HG03439 (cell line): Measurements from ENCODE around the gene TAF13.

Experiments
- ATAC-seq: cut with Tn5 transposase; IDR thresholded peaks from one replicate; pipeline ENCODE4 v1.9.1; 2021; ENCODE audit warnings: mild to moderate bottlenecking, moderate library complexity; ENCODE audit not compliant: unreplicated experiment

The TAF13 gene

GRCh38 chr1:109075531-109076490 is at the start of gene TAF13:
TAF13 (minus strand) TSS chr1:109076003; CDS start chr1:109075947, 56 bp downstream.
- peak; percentile 99 for ATAC-seq

DNA sequence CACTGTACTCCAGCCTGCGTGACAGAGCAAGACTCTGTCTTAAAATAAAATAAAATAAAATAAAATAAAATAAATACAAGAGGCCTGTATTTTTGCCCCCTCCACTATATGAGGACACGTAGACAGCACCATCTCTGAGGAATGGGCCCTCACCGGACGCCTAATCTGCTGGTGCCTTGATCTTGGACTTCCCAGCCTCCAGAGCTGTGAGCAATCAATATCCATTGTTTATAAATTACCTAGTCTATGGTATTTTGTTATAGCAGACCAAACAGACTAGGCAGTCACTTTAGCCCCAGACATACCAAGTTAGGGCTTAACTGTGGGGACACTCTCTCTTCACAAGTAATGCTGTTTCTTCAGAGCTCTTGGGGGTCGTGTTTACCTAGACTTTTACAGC is 44.6 kb upstream of the TAF13 start:
- no peak for ATAC-seq

DNA sequence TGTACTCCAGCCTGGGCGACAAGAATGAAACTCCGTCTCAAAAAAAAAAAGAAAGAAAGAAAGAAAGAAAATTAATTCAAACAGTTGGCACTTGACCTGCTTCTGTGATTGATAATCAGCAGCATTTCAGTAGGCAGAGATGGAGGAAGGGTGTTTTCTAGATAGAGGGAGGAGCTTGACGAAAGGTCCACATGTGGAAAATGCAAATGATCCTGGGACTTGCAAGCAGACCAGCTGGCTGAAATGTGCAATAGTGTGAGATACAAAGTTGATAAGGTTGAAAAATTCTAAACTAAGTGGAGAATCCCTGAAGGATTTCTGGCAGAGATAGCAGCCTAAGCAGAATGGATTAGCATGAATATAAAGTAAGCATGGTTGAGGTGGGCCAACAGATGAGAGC is 42.3 kb upstream of the TAF13 start:
- no peak for ATAC-seq

DNA sequence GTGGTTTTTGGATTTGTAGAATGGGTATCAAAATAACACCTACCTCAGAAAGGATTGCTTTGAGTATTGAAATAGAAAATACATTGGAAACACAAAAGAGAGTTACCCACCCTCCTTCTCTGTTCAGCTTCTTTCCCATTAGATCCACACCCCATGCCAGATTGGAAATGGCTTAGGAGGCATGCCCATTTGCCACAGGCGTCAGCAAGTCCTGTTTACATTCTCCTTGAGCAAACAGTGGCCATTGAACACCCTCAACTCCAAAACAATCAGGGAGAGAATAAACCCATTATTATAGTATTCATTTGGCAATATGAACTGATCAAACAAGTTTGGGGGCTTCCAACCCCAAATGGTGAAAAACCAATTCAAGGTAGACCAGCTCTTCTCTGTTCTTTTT is 40.5 kb upstream of the TAF13 start:
- no peak for ATAC-seq

GRCh38 chr1:109115685-109116084 is 39.9 kb upstream of the TAF13 start:
- no peak for ATAC-seq

DNA sequence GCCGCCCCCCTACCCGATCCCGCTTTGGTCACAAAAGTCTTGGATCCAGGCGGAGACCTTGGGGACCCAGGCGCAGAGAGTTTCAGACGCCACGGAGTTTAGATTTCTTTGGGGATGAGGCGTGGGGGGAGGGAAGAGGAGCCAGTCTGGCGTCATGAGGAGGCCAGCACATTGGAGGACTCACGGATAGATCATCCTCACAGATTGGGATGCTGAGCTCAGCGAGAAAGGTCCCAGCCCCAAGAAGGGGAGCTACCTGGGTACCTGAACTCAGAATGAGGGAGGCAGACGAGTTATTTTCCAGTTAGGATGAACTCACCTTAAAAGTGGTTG is 38.5 kb upstream of the TAF13 start:
- ATAC-seq, result no peak

GRCh38 chr1:109113590-109114341 is 38.0 kb upstream of the TAF13 start, which contains the start of gene ELAPOR1:
ELAPOR1 (plus strand) TSS chr1:109114115; CDS start chr1:109114184, 69 bp downstream.
- no peak for ATAC-seq

DNA sequence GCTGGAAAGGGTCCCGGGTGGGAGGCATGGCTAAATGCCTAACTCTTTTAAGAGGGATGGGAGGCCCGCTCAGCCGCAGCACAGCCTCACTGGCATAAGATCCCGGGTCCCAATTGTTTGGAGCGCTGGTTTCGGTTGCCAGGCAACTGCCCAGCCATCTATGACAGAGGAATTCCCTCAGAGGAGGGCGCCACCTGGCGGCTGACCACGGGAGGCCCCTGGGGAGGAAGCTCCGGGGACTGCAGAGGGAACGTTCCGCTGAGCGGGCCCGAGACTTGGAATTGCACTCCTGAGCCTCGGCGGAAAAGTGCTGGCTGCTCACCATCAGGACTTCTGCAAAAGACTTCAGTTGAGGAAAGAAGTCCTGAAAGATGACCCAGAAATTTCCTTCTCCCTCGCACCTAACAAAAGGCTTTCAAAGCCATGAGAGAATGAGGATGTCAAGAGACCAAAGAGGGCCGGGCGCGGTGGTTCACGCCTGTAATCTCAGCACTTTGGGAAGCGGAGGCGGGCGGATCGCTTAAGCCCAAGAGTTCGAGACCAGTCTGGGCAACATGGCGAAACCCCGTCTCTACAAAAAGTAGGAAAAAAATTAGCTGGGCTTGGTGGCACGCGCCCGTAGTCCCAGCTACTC is 37.0 kb upstream of the TAF13 start:
- ATAC-seq, result peak; percentile 73

- ATAC-seq, result no peak
These were observed 36.4 kb upstream of the TAF13 start for GRCh38 chr1:109112056-109112651.

DNA sequence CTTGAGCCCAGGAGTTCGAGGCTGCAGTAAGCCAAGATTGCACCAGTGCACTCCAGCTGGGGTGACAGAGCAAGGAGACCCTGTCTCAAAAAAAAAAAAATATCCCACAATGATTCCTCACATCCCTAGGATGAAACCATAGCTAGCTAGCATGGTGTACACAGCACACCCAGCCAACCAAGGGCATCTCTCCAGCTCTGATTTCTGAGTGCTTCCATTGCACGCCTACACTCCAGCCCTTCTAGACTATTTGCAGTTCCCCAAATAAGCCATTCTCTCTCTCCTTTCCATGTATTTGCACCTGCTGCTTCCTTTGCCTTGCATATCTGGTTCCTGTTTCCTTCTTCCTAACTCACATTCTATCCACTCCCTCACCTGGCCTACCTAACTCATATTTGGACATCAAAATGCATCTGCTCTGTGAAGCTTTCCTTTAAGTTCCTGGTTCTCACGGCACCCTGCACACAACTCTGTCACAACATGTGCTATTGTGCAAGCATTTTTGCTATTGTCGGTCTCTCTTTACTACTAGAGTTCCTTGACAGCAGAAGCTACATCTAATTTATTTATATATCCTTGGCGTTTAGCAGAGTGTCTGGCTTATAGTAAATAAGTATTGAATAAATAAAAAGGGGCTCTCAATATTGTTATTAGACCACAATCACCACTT is 35.7 kb upstream of the TAF13 start:
- ATAC-seq, result no peak

DNA sequence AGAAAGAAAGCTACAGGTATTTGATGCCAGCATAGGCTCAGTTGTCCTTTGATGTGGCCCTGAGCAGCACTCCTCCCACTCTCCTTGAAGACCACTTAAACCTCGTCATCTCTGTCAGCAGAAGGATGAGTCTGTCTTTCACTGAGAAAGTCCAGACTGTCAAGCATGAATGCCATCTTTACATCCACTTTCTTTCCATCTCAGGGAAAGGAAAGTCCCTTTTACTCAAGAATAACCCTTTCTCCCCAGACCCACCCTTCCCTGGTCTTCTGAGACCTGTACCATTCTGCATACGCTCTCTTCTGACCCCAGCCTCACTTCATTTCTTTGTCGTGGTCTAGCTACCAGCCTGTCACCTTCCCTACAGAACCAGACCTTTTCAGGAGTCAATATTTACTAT is 34.1 kb upstream of the TAF13 start:
- no peak for ATAC-seq

- ATAC-seq, result no peak
These were observed 32.0 kb upstream of the TAF13 start for GRCh38 chr1:109107785-109108184.

GRCh38 chr1:109105881-109106280 is 30.1 kb upstream of the TAF13 start:
- ATAC-seq, result no peak

DNA sequence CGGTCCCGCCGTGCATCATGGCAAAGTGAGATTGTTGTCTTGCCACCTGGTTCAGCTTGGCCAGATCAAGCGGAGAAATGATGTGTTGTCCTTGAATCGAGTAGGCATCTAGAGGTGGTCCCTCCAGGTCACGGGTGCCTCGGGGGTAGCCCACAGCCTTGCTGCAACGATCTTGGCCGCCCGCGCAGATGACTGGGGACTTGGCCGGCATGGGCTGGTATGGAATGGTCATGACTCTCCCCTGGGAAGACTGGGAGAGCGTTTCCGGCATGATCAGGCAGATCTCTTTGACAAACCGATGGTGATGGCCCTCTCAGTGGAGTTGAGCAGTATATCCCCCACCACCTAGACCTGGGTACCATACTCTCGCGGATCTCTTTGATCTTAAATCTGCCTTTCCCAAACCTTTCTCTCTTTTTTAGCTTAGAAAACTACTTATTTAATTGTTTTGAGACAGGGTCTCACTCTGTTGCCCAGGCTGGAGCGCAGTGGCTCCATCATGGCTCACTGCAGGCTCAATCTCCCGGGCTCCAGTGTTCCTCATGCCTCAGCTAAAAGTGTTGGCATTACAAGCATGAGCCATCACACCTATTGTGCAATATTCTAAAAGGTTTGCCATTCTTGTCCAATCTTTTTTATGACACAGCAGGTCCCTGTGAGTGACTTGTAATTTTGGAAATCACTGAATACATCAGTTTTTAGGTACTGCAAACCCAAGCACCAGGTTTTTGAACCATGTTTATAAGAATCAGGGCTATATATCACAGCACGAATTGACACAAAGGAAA is 28.8 kb upstream of the TAF13 start:
- ATAC-seq, result no peak

GRCh38 chr1:109099938-109100773 is 24.4 kb upstream of the TAF13 start:
- peak; percentile 92 for ATAC-seq

DNA sequence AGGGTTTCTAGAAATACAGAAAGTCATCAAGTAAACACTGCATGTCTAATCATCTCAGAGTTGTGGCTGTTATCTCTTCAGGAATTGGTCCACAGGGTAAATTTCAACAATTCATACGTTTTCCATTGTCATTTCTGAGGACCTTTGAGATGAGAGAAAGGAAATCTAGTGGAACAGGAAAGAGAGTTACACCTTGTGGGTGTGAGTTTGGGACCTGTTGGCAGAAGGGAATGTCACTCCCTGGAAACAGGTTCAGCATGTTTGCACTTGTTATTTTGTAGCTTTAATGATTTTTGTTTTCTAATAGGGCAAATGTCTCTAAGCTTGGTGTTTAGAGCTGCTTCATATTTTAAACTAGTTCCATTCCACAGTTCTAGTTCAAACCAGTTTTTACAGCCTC is 20.3 kb upstream of the TAF13 start:
- no peak for ATAC-seq

- no peak for ATAC-seq
These were observed 19.8 kb upstream of the TAF13 start for GRCh38 chr1:109095631-109096030.

DNA sequence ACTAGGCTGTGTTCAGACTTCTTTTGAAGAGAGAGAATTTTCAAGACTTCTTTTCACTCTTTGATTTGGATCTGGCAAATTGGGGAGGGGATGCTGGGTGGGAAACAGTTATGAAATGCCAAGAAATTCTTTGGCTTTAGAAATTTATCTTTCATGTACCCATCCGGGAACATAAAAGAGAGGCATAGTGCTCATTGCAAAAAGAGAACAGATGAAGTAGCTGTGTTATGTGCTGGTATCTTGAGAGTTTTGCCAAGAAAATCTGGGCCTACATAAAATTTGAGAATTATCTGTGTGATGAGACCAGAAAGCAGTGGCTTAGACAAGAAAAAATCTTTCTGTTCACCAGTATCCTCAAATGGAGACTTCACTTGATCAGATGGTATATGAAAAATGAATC is 19.1 kb upstream of the TAF13 start:
- no peak for ATAC-seq

DNA sequence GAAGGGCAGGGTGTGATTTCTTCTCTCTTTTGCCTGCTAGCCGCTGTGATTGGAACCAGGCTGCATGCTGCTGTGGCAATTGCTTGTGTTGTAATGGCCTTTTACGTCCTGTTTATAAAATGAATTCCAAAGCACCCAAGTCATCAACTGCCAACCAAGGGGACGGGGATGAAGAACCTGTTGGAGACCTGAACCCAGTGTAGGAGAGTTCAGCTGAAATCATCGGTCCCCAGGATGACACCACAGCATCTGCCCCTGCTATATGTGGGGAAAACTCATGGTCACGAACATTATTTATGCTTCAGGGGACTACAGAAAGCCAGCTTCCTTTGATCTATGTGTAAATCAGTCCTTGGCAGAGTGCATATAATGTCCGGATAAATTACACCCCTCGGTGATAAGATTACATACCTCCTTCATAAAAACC is 18.6 kb upstream of the TAF13 start:
- no peak for ATAC-seq
